GM21737 (cell line): ENCODE measurements around the gene C7.
"Not testable (repeated sequence)": the region's sequence is repeated elsewhere in the genome, so short reads cannot be mapped to it uniquely, and the experiment has no call there.

Experiments used
- ATAC-seq: cut with Tn5 transposase; IDR thresholded peaks from one replicate; pipeline ENCODE4 v1.9.1; 2021; ENCODE audit warnings: mild to moderate bottlenecking, moderate library complexity; ENCODE audit not compliant: unreplicated experiment

C7 gene

GRCh38 chr5:40988746-40989510 lies 79.6 kb downstream of the C7 start:
- no peak for ATAC-seq

- no peak for ATAC-seq
Observed at GRCh38 chr5:40991168-40991980, 82.1 kb downstream of the C7 start.

GRCh38 chr5:40991981-40992559 lies 82.8 kb downstream of the C7 start:
- ATAC-seq, result no peak

GRCh38 chr5:40995801-40996586 lies 86.7 kb downstream of the C7 start:
- ATAC-seq, result no peak

GRCh38 chr5:40999142-40999541 lies 89.8 kb downstream of the C7 start:
- ATAC-seq, result no peak

GRCh38 chr5:40999966-41000365 lies 90.7 kb downstream of the C7 start:
- no peak for ATAC-seq

GRCh38 chr5:41003670-41004376 lies 94.5 kb downstream of the C7 start:
- no peak for ATAC-seq

GRCh38 chr5:41004931-41005330 lies 95.6 kb downstream of the C7 start:
- no peak for ATAC-seq

GRCh38 chr5:41009232-41009631 lies 99.9 kb downstream of the C7 start:
- no peak for ATAC-seq

GRCh38 chr5:41010572-41010971 lies 101.3 kb downstream of the C7 start:
- no peak for ATAC-seq

- no peak for ATAC-seq
Observed at GRCh38 chr5:41012318-41012717, 103.0 kb downstream of the C7 start.

GRCh38 chr5:41022600-41022999 lies 113.3 kb downstream of the C7 start:
- ATAC-seq, result not testable (repeated sequence)
